GM21360 (cell line): Measurements from ENCODE around the gene ORMDL2.

ENCODE experiments used
- ATAC-seq: cut with Tn5 transposase; IDR thresholded peaks from one replicate; pipeline ENCODE4 v1.9.1; 2021; ENCODE audit warnings: mild to moderate bottlenecking, moderate library complexity; ENCODE audit not compliant: unreplicated experiment

Gene ORMDL2

DNA sequence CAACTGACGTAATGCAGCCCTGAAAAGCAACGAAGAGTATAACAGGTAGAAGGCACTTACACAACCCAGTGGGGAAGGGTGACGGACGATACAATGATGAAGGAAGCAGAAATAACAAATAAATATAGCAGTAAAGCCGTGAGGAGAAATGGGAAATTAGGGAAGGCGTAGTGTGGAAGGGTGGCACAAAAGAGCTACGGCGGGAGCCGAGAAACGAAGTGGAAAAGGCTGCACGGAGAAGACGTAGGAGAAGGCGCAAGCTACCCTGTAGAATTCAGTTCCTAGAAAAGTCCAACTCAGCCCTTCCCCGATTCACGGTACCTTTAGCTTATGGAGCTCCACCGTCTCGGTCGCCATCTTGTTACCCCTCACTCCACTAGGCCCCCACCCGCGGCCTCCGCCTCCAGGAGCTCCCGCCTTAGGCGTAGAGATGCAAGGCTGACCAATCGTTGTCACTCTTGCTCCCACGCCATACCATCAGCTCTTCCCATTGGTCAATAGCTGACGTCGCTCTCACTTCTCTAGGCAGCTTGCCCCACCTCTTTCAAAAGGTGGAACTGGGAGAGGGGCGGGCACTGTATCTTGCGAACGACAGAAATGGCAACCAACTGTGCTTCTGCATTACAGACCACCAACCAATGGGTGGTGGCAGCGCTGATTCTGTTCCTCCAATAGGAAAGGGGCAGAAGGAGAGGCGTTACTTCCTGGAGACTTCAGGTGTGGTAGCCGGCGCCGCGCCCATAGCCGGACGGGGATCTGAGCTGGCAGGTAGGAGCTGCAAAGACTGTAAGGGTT, at the start of gene ORMDL2, which contains the start of gene SARNP:
TSS of gene ORMDL2 (plus strand) at position 697 of the 795 bp plus-strand sequence. CDS start 959 bp downstream, outside the sequence.
TSS of gene SARNP (minus strand) at position 380 of the 795 bp plus-strand sequence. CDS start at position 357, 23 bp downstream.
- peak; percentile 97 for ATAC-seq

GRCh38 chr12:55771736-55772135, 46.1 kb upstream of the ORMDL2 start:
- no peak for ATAC-seq

- no peak for ATAC-seq
These were observed 40.0 kb upstream of the ORMDL2 start for GRCh38 chr12:55777856-55778255.

GRCh38 chr12:55780685-55781084, 37.2 kb upstream of the ORMDL2 start:
- ATAC-seq = no peak

- no peak for ATAC-seq
These were observed 29.3 kb upstream of the ORMDL2 start for GRCh38 chr12:55788546-55788945.

DNA sequence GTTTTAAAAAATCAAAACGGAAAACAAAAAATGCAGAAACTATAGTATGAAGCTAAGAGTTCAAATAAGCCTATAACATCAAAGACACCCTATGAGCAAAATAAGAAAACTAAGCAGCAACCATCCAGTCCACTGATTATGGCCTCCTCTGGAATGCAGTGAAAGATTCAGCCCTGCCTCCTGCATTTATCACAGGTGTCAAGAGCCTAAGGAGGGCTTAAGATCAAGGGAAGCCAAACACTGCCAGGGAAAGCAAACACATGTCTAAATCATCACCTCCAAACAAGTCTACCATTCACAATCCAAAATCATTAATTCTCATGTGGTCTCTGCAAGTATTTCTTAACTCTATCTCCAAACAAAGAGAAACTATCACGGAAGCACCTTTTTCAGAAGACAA, 28.7 kb upstream of the ORMDL2 start:
- ATAC-seq = no peak

DNA sequence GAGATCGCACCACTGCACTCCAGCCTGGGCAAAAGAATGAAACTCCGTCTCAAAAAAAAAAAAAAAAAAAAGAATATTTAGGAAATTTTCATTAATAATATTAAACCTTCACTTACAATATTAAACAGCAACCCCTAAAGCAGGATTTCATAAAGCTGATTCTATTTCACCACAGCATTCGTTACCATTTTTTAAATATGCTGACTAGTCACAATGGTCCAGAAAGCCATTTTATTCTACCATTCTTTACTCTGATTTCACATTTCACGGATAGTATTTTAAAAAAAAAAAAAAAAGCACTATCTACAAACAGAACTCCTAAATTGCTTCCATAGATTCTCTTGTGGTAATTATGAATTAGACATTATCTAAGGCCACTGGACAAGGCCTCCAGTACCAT, 27.9 kb upstream of the ORMDL2 start:
- ATAC-seq = no peak

GRCh38 chr12:55795950-55796349, 21.9 kb upstream of the ORMDL2 start:
- ATAC-seq = no peak

DNA sequence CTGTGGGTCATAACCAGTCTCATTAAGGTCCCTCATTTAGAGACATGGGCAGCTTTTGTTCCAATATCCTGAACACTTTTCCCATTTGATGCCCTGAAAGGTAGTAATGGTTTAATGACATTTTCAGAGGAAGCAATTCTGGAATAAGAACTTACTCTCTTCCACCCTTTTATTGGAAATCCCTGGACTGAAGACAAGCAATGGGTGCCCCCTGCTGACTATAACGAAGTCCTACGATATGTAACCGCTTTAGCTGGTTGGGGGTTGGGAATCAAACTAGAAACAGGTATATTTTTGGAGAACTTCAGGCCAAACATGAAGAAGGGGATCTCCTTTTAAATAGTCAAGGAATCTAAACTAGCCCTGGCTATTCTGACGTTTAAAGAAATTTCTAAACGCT, 20.8 kb upstream of the ORMDL2 start:
- ATAC-seq = no peak

DNA sequence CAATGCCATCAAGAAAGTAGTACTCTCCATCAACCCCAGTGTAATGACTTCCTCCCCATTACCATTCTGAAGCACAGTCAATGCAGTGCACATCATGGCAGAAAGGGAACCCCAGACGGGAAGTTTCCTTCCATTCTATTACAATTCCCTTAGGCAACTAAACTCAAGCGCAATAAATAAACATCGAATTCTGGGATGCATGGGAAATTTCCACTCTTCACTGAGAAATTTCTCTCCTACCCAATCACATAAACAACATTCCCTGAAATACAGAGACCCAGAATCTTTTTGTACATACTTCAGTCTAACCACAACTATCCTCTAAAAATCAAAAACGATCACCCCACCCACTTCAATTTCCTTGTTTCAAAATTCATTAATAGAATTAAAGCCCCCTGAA, 20.3 kb upstream of the ORMDL2 start:
- ATAC-seq = no peak

DNA sequence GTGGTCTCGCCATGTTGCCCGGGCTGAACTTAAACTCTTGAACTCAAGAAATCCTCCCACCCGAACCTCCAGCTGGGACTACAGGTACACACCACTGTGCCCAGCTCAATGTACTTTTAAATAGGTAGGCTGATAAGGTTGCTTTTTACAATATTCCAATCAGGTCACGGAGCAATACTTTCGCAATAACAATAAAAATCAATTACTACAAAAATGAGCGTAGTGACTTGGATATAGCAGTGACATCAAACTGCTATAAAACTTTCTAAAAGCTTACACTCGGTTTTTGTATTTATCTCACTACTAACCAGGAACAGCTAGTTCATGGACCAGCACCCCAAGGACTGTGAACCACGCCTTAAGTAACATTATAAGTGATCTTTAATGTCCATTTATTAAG, 10.9 kb upstream of the ORMDL2 start:
- no peak for ATAC-seq

DNA sequence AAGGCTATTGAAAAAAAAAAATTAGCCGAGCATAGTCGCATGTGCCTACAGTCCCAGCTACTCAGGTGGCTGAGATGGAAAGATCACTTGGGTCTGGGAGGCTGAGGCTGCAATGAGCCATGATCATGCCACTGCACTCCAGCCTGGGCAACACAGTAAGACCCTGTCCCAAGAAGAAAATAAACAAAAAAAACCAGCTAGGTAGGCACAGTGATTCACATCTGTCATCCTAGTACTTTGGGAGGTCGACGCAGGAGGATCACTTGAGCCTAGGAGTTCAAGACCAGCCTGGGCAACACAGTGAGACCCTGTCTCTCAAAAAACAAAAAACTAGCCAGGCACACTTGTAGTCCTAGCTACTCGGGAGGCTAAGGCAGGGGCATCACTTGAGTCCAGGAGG, 8.6 kb upstream of the ORMDL2 start:
- no peak for ATAC-seq

DNA sequence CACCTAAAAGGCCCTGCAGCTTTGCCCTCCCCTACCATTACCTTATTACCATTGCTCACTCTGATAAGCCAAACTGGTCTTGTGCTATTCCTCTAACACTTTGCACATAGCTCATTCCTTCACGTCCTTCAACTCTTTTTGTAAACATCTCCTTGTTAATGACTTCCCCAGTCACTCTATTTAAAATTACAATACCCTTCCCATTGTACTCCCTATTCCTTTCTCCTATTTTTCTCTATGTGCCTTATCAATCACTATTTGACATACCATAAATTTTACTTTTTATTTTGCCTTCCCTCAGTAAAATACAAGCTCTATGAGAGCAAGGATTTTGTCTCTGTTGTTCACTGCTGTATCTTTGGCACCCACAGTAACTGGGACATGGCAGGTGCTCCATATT, 5.8 kb upstream of the ORMDL2 start:
- ATAC-seq = no peak

DNA sequence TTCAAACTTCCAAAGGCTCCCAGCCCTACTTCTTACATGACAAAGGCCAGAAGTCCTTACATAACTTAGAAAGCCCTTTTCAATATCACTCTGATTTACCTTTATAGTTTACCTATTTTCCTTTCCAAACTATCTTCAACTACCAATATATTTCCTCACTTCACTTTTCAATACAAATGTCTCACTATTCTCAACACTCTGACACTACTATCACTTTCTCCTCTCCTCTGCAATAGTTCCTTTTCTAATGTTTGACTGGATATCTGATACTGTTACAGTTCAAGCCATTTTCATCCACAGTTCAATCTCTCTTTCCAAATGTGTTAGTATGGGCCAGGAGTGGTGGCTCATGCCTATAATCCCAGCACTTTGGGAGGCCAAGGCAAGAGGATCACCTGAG, 3.6 kb upstream of the ORMDL2 start:
- ATAC-seq = no peak

GRCh38 chr12:55815473-55815872, 2.4 kb upstream of the ORMDL2 start:
- ATAC-seq = no peak

GRCh38 chr12:55816881-55817344, 928 bp upstream of the ORMDL2 start:
- ATAC-seq = no peak

GRCh38 chr12:55818140-55818728, 393 bp downstream of the ORMDL2 start:
- ATAC-seq = peak; percentile 17

GRCh38 chr12:55818886-55819285, 1.0 kb downstream of the ORMDL2 start:
- no peak for ATAC-seq

DNA sequence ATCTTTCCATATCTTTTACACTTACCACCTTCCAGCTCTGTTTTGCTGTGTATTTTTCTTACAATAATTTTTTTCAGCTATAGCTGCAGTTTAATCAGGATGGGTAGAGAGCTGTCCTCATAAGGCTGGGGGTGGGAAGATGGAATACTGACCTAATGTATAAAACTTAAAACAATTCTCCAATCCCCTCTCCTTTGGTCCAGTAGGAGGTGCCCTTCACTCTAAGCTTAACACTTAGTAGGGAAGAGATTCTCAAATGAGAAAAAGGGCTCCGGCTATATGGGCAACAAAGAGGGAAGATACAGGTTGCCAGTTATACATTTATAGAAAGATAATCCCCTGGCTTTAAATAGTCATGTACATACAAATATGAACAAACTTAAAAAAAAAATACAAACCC, 2.8 kb downstream of the ORMDL2 start:
- no peak for ATAC-seq

DNA sequence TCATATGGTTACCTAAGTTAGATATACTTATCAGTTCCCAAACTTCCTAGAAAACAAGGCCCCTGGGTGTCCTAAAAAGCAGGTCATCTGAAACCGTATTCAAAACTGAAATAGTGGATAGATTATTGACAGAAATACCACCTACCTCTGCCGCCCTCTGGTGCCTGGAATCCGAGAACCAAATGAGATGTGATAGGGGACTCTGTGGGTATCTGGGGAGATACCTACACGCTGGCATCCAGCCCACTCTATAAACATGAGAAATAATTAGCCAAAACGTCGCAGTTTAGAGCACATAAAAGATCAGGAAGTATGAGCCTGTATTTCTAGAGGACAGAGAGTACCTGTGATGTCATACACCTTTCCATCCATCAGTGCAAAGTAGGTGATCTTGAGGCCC, 4.4 kb downstream of the ORMDL2 start:
- no peak for ATAC-seq

- ATAC-seq = no peak
These were observed 5.6 kb downstream of the ORMDL2 start for GRCh38 chr12:55823419-55823818.

- no peak for ATAC-seq
These were observed 6.9 kb downstream of the ORMDL2 start for GRCh38 chr12:55824726-55825125.
